Measurements from ENCODE around the gene ZNF662.

DNA sequence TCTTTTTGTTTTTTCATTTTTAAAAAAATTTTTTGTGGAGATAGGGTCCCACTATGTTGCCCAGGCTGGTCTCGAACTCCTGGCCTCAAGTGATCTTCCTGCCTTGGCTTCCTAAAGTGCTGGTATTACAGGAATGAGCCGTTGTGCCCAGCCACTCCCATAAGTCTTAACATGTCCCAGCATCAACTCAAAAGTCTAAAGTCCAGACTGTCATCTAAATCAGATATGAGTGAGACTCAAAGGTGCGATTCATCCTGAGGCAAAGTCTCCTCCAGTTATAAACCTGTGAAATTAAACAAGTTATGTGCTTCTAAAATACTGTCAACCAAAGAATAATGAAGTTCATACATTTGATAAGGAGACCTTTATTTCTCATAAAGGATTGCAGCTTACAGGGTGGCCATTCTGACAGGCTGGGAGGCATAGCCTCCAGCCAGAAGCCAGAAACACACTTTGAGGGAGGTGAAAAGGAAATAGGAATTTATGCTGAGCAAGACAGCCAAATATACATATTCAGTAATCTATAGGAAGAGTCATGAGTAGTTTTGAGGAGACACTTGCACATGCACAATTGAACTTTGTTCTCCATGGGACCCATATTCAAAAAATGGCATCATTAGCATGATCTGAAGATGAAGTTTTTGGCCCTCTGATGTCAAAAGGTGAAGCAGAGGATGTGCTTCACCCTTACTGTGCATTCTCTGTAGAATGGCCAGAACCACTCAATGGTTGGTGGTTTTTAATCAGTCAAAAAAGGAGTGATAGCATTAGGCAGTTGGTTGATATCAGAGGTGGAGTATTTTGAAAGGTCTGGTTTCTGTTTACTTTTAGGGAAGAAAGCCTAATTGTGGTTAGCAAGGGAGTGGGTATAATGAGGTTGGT is 11.0 kb upstream of the ZNF662 start:
- no peak for TF ChIP-seq GATA2 (IDR thresholded peaks at IDR 0.05; ENCODE audit: low read depth, low read length)
- no peak for TF ChIP-seq GATA3 (IDR thresholded peaks at IDR 0.05; ENCODE audit: low read depth, low read length)
